ENCODE results near the gene DRC3.
A peak's percentile ranks its signal among the peaks of the same experiment; 100 is the strongest.

The DRC3 gene

GRCh38 chr17:18025241-18025944 lies 52.7 kb downstream of the DRC3 start:
- peak; percentile 21 to 48 for DNase-seq

DNA sequence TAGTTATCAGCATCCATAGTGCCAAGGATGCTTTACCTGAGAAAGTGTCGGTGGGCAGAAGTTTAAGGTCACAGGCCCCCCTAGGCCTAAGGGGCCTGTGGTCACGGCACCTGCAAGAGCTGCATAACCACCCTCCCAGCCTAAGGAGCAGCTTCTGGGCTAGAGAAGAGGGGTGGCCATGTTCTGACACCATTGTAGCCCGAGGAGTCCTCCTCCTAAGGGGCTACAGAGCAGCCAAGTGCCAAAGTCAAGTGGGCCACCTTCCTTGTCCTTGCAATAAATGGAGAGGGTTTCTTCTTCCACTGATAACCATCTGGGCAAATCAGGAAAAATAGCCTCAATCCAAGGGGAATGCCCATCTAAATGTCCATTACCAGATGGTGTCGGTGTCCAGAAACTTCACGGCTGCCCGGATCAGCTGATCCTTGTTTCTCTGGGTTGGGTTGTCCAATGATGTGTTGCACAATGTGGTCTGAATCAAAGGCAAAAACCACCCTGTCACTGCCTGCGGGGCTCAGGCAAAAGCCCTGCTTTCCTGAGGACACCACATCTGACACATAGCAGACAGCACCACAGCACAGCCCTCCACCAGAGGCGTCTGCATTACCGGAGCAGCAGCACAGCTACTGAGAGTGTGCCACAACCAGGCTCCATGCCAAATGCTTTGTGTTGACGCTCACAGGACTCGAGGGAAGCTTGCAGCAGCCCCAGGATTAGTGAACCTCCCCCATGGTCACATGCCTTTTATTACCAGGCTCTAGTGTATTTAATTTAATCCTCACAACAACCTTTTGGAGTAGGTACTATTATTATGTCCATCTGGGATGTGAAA lies 53.5 kb downstream of the DRC3 start:
- DNase-seq: no peak

DNA sequence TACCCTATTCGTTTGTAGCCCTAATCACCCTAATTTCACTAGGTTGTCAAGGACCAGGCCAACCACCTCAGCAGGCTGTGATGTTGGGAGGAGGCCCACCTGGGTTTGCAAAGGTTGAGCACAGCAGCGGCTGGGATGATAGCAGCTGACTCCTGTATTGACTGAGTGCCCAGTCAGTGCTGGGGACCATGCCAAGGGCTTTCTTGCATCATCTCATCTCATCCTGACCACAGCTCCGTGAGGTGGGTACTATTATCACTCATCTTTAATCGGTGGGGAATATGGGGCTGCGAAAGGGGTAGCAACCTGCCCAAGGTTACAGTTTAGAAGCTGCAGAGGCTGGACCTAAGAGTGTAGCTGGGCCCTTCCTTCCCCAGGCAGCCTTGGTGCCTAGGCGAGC lies 54.6 kb downstream of the DRC3 start:
- no peak for DNase-seq

- no peak for DNase-seq
Measured at GRCh38 chr17:18028114-18028951, 55.7 kb downstream of the DRC3 start.

DNA sequence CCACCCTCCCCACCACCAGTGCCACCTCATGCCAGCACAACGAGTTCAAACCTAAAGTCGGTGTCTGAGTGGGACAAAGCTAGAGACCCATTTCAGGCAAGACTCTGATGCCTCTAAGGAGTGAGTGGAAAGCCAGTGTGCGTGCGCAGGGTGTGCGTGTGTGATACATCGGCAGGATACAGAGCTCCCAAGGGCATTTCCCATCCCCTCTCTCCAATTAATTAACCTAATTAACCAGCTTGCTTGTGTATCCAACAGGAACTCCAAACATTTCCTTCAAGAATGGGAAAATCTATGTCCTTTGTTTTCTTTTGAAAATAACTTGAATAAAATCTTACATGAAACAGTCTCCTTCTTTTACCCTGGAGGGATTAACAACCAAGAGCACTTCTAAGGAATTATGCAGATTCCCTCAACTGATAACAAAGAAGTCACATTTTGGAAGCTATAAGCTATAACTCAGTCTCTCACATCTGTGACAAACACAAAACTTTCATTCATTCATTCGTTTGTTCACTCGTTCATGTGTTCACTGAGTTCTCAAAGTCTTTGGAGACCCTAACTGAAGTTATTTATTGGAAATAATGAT lies 56.4 kb downstream of the DRC3 start:
- no peak for DNase-seq

DNA sequence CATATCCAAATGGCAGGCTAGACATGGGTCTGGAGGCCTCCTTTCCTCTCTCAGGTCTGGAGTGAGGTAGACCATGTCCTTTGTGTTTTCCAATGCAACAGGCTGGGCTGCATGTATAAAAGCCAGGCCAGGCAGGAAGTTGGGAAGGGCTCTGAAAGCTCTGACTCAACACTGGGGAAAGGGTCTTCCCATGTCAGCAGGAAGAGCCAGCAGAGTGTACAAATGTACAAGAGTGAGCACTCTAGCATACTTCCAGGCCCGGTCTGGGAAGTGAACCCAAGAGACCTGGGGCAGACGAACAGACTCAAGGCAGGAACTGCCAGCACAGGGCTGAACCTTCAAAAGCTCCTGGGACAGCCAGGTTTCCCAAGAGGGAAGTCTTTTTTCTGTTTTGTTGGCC lies 59.3 kb downstream of the DRC3 start:
- no peak for DNase-seq

- peak; percentile 22 to 47 for DNase-seq
Measured at GRCh38 chr17:18033442-18034099, 60.9 kb downstream of the DRC3 start.

- DNase-seq: no peak
Measured at GRCh38 chr17:18035704-18036103, 63.0 kb downstream of the DRC3 start.

GRCh38 chr17:18037486-18037885 lies 64.8 kb downstream of the DRC3 start:
- no peak for DNase-seq

DNA sequence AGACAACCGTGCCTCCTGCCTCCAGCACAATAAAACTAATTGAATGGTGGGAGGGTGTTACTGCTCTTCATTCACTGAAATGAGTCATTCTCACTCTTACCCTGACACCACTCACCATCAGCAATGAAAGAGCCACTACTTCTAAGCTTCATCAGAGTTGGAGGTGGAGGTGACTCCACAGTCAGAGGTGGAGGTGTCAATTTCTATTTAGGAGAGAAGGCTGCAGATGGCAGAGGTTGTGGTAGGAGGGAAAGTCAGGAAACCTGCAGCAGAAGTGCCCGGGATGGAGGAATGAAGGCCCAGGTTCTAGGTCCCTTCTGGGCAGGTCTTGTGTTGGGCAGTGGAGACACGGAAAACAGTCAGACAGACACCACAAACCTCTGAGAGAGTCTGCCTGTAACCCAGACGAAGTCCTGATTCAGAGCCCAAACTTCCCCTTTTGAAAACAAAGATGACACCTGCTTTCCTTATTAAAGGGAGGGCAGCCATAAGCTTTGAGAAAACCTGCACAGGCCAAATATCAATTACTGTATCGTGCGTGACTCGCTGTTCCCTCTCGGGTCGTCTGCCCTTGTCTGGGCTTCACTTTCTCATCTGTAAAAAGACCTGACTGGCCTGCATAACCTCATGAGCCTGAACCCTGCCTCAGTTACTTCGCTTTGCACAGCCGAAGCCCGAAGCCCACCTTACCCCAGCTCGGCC lies 65.6 kb downstream of the DRC3 start:
- DNase-seq: peak; percentile 26 to 32

GRCh38 chr17:18038861-18039534 lies 66.3 kb downstream of the DRC3 start, which contains the start of the genes ATPAF2 and GID4:
Gene ATPAF2, minus strand, starts transcription at chr17:18039168. Its CDS starts 155 bp downstream, at chr17:18039013.
Gene GID4, plus strand, starts transcription at chr17:18039408. Its CDS starts 57 bp downstream, at chr17:18039465.
- DNase-seq: peak; percentile 99 to 100

DNA sequence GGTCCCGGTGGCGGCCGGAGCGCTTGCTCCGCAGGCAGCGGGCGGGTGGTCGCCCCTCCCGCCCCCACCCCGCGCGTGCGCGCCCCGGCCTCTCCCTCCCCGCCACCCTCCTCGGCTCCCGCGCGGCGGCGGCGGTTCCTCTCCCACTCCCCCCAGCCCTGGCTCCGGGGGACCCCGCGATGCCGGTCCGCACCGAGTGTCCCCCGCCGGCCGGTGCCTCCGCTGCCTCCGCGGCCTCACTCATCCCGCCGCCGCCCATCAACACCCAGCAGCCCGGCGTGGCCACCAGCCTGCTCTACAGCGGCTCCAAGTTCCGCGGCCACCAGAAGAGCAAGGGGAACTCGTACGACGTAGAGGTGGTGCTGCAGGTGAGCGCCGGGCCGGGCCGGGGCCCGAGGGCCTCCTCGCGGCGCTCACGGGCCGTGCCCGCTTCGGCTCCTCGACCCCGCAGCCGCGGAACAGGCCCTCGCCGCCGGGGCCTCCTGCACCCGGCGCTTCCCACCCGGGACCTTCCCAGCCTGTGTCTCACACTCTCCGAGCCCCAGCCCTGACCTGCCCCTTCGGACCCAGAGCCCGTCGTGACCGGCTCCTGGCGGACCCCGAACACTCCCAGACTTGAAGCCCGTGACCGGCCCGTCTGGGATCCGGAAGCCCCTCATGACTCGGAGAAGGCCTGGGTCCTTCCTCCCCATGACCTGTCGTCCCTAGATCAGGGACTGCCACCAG lies 67.0 kb downstream of the DRC3 start:
- peak; percentile 5 to 35 for DNase-seq

DNA sequence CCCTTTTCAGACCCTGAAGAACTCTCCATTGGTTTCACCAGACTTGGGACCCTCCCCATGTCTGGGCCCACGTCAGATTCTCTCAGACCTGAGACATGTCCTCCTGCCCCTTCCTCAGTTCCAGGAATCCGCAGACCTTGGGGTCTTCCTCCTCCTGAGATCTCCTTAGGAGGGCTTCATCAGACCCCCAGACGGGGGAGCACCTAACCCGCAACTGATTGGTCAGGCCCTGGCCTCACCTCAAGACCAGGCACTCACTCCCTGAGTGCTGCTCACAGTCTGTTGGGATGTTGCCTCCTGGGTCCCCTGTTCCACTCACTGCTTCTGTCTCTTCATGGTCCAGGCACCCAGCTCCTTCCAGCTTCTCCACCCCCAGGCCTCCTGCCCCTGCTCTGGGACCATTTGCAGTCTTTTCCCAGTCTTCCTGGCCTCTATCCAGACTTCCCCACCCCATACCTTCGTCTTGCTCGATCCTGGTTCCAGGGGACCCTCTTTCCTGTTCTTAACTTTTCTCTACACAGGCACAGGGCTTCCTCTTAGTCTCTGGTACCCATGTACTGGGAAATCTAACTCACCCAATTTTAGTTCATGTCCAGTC lies 67.7 kb downstream of the DRC3 start:
- no peak for DNase-seq

DNA sequence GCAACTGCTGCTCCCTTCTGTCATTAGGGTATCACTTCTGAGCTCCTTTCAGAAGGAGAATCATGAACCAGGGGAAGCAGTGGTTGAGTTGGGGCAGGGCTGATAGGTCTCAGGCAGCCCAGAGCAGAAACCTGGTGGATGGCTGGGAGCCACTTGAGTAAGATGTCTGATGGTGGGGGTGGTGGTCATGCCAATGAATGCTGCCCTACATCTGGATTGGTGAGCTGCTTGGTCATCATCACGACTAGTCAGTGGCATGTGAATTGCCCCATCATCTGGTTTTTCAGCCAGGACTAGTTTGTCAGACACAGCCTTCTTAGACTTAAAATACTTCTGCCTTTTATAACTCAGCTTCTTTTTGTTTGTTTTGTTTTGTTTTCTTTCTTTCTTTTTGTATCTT lies 69.1 kb downstream of the DRC3 start:
- no peak for DNase-seq

DNA sequence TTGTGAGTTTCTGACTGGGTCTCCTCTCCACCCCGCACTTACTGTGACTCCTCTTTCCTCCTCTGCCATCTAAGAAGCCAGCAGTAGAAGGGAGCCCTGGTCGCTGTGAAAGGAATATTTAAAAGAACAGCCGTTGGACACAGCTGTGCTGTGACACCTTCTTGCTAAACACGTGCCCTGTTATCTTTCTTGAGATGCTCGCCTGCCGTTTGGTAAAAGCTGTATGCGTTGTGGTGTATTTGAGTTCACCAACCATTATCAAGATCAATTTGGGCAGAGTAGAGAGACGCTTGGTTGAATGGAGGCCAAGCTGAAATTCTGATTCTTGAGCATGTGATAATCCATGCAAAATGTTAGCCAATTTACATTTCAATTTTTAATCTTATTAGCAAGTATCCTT lies 70.3 kb downstream of the DRC3 start:
- no peak for DNase-seq

DNA sequence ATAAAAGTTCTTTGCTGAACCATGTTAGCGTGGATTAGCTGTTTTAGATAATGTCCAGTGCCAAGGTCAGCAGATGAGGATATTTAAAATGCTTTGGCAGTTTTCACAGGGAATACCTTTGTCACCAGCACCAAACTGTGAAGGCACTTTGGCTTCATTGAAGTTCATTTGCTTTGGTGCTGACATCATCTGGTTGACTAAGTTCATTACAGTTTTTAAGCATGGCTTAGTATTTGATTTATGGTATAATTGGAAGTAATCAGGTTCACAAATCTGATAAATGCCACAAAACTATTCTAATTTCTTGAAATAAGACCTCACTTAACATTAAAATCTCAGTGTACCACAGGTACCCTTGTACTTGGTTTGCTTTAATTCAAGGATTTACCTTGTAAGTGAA lies 70.8 kb downstream of the DRC3 start:
- no peak for DNase-seq

- no peak for DNase-seq
Measured at GRCh38 chr17:18044609-18045008, 71.9 kb downstream of the DRC3 start.

DNA sequence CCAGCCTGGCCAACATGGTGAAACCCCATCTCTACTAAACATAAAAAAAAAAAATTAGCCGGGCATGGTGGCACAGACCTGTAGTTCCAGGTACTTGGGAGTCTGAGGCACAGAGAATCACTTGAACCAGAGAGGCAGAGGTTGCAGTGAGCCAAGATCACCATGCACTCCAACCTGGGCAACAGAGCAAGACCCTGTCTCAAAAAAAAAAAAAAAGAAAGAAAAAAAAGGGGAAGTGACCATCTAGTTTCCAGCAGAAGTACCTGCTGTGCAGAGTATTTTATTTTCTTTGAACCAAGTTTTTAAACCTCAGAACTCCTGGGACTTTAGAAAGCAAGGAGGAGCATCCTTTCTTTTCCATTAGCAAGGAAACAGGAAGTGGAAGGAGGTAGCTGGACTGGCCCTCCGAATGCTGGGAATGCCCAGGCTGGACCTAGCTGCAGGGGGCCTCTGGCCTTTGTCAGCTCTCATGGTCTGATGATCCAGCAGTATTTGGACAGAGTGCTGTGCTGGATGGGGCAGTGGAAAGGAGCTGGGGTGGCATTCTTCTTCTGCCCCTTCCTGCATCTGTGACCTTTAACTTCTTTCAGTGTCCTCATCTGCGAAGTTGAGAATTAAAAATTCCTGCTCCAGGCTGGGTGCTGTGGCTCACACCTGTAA lies 73.2 kb downstream of the DRC3 start:
- no peak for DNase-seq

GRCh38 chr17:18055597-18055996 lies 82.9 kb downstream of the DRC3 start:
- no peak for DNase-seq
